ENCODE measurements around the gene FGGY. TPM values are rescaled to one million over a fixed set of nuclear protein-coding genes. Genes with fewer than 3 reads are reported as not detected.
"Not testable (repeated sequence)": the region's sequence is repeated elsewhere in the genome, so short reads cannot be mapped to it uniquely, and the experiment has no call there.

Gene FGGY
- total RNA-seq, 1 donor from 2014 or later: 20.5 TPM

DNA sequence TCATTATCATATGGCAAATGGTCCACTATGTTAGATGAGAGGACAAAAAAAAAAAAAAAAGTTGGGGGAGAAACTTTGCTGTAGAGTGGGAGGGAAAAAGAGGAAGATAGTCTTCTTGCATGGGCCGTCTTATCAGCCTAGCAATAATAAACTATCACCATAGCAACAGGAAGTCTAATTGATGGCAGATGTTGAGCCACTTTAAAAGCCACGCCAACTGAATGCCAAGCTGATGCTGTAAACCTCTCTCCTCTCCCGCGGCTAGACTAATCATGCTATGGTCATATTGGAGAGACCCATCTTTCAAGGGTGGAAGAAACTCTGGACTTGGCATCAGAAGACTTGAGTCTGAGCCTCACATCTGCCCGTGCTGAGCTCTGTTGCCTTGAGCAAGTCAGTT lies 395.7 kb downstream of the FGGY start:
- intact Hi-C loops (cut with DNase I): loop anchor here (5.0 to 10.0 kb wide), 2 partner anchors 395 to 618 kb away; partner anchors contain the start of gene FGGY
- DNase-seq (ENCODE audit: low spot score): no peak

DNA sequence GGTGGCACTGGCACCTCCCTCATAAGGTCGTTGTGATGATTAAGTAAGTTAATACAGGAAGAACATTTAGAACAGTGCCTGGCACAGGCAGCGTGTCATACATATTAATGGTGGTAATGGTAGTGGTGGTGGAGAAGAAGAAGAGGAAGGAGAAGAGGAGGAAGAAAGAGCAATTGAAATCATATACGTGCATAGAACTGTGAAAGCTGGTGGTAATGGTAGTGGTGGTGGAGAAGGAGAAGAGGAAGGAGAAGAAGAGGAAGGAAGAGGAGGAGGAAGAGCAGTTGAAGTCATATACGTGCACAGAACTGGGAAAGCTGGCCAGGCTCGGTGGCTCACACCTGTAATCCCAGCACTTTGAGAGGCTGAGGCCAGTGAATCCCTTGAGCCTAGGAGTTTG lies 396.5 kb downstream of the FGGY start:
- DNase-seq (ENCODE audit: low spot score): no peak
- intact Hi-C loops (cut with DNase I): loop anchor here (5.0 to 10.0 kb wide), 2 partner anchors 396 to 619 kb away; partner anchors contain the start of gene FGGY

GRCh38 chr1:59695252-59695651 lies 398.4 kb downstream of the FGGY start:
- intact Hi-C loops (cut with DNase I): loop anchor here (5.0 to 10.0 kb wide), 2 partner anchors 620 to 913 kb away; partner anchors contain the start of gene JUN
- no peak for DNase-seq (ENCODE audit: low spot score)

DNA sequence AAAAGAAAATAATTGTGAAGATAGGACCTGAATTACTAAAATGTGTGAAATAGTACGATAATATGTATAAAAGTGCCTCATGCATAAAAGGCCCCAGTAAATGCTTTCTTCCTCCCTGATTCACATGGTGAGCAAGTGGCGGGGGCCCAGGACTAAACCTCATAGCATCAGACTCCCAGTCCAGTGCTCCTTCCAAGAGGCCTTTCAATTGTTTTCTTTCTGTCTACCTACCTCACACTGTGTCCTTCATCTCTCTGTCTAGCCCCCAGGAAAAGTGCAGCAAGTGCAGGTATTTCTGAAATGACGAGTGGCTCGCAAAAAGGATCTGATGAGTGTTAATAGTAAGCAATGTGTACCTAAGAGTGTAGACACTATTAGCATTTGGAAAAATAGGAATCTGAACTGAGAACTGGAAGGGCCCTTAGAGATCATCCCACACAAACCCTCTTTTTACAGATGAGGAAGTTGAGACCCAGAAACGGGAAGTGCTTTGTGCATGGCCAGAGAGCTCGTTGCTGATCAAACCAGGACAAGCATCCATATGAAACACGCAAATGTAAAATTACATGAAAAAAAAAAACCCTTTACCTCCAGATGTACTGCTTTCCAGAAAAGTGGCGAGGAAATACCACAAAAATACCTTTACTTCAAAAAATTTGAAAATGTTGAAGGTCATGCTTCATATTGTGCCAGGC lies 399.7 kb downstream of the FGGY start:
- intact Hi-C loops (cut with DNase I): loop anchor here (5.0 to 10.0 kb wide), 2 partner anchors 622 to 914 kb away; partner anchors contain the start of gene JUN
- no peak for DNase-seq (ENCODE audit: low spot score)

GRCh38 chr1:59697150-59697800 lies 400.4 kb downstream of the FGGY start:
- DNase-seq (ENCODE audit: low spot score): no peak
- intact Hi-C loops (cut with DNase I): loop anchor here (5.0 to 10.0 kb wide), 2 partner anchors 622 to 915 kb away; partner anchors contain the start of gene JUN

GRCh38 chr1:59698386-59698785 lies 401.5 kb downstream of the FGGY start:
- no peak for DNase-seq (ENCODE audit: low spot score)
- intact Hi-C loops (cut with DNase I): loop anchor here (5.0 to 10.0 kb wide), 2 partner anchors 624 to 916 kb away; partner anchors contain the start of gene JUN

GRCh38 chr1:59699227-59699847 lies 402.4 kb downstream of the FGGY start:
- DNase-seq (ENCODE audit: low spot score): no peak
- intact Hi-C loops (cut with DNase I): loop anchor here (5.0 to 10.0 kb wide), 2 partner anchors 625 to 917 kb away; partner anchors contain the start of gene JUN

- no peak for DNase-seq (ENCODE audit: low spot score)
- intact Hi-C loops (cut with DNase I): loop anchor here (2.0 kb wide), 1 partner anchor 963 kb away; no protein-coding TSS in a partner anchor
Observed at GRCh38 chr1:59701376-59701775, 404.5 kb downstream of the FGGY start.

GRCh38 chr1:59703226-59703917 lies 406.5 kb downstream of the FGGY start:
- DNase-seq (ENCODE audit: low spot score): no peak
- intact Hi-C loops (cut with DNase I): loop anchor here (2.0 kb wide), 1 partner anchor 55 kb away; no protein-coding TSS in a partner anchor

- intact Hi-C loops (cut with DNase I): loop anchor here (2.0 kb wide), 1 partner anchor 55 kb away; no protein-coding TSS in a partner anchor
- no peak for DNase-seq (ENCODE audit: low spot score)
Observed at GRCh38 chr1:59703918-59704378, 407.1 kb downstream of the FGGY start.

DNA sequence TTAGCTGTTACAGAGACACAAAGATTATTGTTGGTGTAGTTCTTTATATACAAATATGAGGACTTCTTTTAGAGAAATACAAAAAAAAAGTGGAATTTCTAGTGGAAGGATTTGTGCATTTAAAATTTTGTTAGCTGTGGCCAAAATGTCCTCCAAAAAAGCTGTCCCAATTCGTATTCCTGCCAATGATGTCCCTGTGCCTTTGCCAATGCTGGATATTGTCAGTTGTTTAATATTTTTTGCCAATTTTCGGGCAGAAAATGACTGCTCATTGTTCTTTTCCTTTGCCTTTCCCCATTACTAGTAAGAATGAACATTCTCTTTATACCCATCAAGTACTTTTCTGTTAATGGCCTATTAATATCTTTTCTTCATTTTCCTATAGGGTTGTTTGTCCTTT lies 407.8 kb downstream of the FGGY start:
- intact Hi-C loops (cut with DNase I): no loop called here
- no peak for DNase-seq (ENCODE audit: low spot score)

DNA sequence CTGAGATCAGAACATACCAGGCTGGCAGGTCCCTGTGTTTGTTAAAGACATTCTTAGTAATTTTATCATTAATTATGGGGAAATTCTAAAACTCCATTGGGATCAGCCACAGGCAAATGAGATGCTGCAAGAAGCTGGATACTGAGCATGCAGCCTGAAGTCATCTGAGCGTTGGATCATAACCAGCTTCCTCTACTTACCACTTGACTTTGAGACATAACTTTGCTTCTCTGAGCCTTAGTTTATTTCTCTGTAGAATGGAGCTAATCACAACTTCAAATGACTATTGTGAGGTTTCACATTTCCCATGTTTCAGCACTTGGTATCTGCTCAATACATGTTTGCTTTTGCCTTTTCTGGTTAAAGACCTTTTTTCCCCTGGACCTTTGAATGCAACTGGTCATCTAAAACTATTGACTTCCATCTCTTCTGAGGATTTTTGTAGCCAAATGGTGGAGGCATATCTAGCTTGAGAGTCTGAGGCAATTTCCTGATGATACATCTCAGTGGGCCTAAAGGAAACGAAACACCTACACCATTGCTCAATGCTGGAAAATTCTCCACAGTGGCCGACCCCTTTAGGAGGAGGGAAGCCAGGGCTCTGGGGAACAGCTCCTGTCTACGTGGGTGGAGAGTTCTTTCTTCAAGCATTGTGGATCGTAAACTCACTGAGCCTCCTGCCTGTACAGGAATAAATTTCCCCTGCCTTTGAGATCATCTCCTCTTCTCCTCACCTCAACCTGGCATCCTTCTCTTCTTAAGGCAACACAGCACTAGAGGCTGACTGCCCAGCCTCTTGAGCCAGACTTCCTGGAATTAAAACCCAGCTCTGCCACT lies 408.8 kb downstream of the FGGY start:
- intact Hi-C loops (cut with DNase I): no loop called here
- DNase-seq (ENCODE audit: low spot score): no peak

GRCh38 chr1:59706303-59706599 lies 409.4 kb downstream of the FGGY start:
- DNase-seq (ENCODE audit: low spot score): no peak
- intact Hi-C loops (cut with DNase I): no loop called here

DNA sequence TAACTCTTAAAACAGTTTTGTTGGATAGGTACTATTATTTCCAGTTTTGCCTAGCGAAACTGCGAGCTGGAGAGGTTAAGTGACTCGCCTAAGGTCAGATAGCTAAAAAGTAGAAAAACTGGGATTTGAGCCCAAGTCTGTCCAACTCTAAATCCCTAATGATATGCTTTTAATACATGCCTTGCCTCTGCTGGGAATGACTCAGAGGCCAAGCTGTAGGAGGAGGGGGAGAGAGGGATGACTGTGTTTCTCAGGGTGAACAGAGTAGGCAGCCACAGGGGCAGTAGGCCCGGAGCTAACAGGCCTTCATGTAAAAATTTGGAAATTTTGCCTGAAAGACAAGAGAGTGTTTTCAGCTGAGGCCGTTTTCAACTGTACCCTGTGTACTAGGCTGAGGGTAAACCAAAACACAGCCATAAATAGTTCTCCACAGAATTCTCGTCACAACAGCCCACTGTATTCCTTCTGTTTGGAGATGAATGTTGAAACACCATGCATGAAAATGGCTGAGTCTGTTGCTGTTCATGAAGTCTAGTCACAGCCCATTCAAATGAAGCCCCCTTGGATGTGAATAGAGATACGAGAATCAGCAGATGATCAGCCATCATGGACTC lies 410.4 kb downstream of the FGGY start:
- DNase-seq (ENCODE audit: low spot score): no peak
- intact Hi-C loops (cut with DNase I): no loop called here

DNA sequence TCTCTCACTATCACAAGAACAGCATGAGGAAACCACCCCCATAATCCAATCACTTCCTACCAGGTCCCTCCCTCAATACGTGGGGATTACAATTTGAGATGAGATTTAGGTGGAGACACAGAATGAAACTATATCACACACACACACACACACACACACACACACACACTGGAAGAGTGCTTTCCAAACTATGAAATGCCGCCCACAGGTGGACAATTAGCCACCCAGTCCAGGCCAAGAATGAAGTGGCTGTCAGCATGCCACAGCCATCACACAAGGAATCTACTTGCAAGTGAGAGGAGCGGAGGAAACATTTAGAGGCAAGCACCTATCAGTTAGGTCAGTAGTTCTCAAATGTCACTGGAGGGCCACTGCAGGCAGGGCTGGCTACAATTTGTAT lies 412.4 kb downstream of the FGGY start:
- intact Hi-C loops (cut with DNase I): no loop called here
- DNase-seq (ENCODE audit: low spot score): no peak

- DNase-seq (ENCODE audit: low spot score): not testable (repeated sequence)
Observed at GRCh38 chr1:59710920-59711319, 414.0 kb downstream of the FGGY start.

DNA sequence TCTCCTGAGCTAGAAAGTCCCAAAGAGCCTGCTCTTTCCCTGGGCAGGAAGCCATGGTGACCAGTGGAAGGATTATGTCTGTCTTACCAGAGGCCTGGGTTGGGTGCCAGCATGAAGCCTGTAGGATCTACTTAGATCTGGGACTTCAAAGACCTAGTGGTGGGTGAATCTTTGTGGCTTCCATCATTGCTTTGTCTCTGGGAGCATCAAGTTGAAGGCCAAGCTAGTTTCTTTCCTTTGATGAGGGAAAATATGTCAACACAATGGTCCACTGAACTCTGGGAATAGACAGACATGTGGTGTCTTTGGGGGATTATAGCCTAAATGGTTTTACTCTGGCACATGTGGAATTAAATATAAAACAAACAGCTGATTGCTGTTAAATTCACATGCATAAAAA lies 417.3 kb downstream of the FGGY start:
- intact Hi-C loops (cut with DNase I): no loop called here

More at GRCh38 chr1:59710920-59711319, 414.0 kb downstream of the FGGY start:
- intact Hi-C loops (cut with DNase I): not testable (repeated sequence)

DNA sequence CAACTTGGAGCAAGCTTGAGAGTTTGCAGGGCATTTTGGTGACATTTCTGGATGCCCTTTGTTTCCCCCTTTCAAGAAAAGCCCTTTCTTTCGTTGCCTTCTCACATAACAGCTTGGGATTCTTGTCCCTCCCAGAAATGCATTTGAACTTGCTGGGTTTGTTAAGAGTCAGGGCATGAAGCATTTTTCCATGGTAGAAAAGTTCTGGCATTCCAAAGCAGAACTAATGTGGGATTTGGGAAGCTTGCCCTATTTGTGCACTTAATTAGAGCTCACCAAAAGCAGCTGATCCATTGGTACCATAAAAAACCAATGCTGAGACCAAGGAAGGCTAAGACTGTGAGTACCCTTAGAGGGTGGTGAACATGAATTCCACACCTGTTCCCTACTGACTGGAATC lies 418.1 kb downstream of the FGGY start:
- intact Hi-C loops (cut with DNase I): no loop called here
- DNase-seq (ENCODE audit: low spot score): no peak

More for the DNA sequence above, 417.3 kb downstream of the FGGY start:
- DNase-seq (ENCODE audit: low spot score): no peak
